K562 (cell line): ENCODE results near the gene MTHFR. TPM values are rescaled to one million over a fixed set of nuclear protein-coding genes. Genes with fewer than 3 reads are reported as not detected.
A peak's percentile ranks its signal among the peaks of the same experiment; 100 is the strongest.

Experiments used
- BRD4 ChIP-seq: fragments of 200-600 bp; sonication (generic); IDR thresholded peaks from 2 replicates; pipeline ENCODE4 v1.6.1; 2017; ENCODE audit warnings: inconsistent platforms
- CBX5 ChIP-seq: IDR thresholded peaks from 2 replicates; pipeline ENCODE4 v1.6.1; 2014; ENCODE audit warnings: low read depth, borderline replicate concordance
- DDX20 ChIP-seq: fragments of 450-650 bp; IDR thresholded peaks from 2 replicates; pipeline ENCODE4 v1.6.1; 2016; ENCODE audit warnings: missing genetic modification characterization, low read depth, mild to moderate bottlenecking, missing compliant biosample characterization, moderate library complexity
- DPF2 ChIP-seq: fragments of 450-650 bp; IDR thresholded peaks from 2 replicates; pipeline ENCODE4 v1.6.1; 2016
- ERF ChIP-seq: fragments of 450-650 bp; formaldehyde crosslinking; IDR thresholded peaks from 2 replicates; pipeline ENCODE4 v1.4.0; 2020; ENCODE audit warnings: mild to moderate bottlenecking, mixed read lengths
- ESRRB ChIP-seq: fragments of 250-450 bp; sonication (Bioruptor Pico); IDR thresholded peaks from 2 replicates; pipeline ENCODE4 v1.5.0; 2020; ENCODE audit warnings: mild to moderate bottlenecking, moderate library complexity, borderline replicate concordance
- ILF3 ChIP-seq: fragments of 450-650 bp; IDR thresholded peaks from 2 replicates; pipeline ENCODE4 v1.6.1; 2018; ENCODE audit warnings: antibody characterized with exemption, mild to moderate bottlenecking, moderate library complexity, borderline replicate concordance
- KHSRP ChIP-seq: fragments of 450-650 bp; IDR thresholded peaks from 2 replicates; pipeline ENCODE4 v1.6.1; 2017
- PHB ChIP-seq: fragments of 250-450 bp; sonication (Bioruptor Pico); IDR thresholded peaks from 2 replicates; pipeline ENCODE4 v1.5.0; 2021
- RBM22 ChIP-seq: fragments of 200-400 bp; formaldehyde crosslinking; IDR thresholded peaks from 2 replicates; pipeline ENCODE4 v1.6.1; 2018; ENCODE audit warnings: low read length, low read depth; ENCODE audit not compliant: poor library complexity, severe bottlenecking
- SMAD4 ChIP-seq: fragments of 250-450 bp; sonication (Bioruptor Pico); conservative IDR thresholded peaks from 2 replicates; pipeline ENCODE4 v1.8.0; 2021; ENCODE audit warnings: inconsistent platforms, mild to moderate bottlenecking, moderate library complexity
- SMARCA4 ChIP-seq: fragments of 450-650 bp; IDR thresholded peaks from 2 replicates; pipeline ENCODE4 v1.6.1; 2016
- SPI1 ChIP-seq: IDR thresholded peaks from 2 replicates; pipeline ENCODE4 v1.6.1; 2011; ENCODE audit warnings: low read depth, low read length, control low read depth, borderline replicate concordance
- ZFP30 ChIP-seq: fragments of 250-450 bp; sonication (Bioruptor Pico); IDR thresholded peaks from 2 replicates; pipeline ENCODE4 v1.8.0; 2022; ENCODE audit warnings: moderate library complexity, mild to moderate bottlenecking, inconsistent platforms, borderline replicate concordance
- ZKSCAN3 ChIP-seq: fragments of 250-450 bp; sonication (Bioruptor Pico); IDR thresholded peaks from 2 replicates; pipeline ENCODE4 v1.4.0; 2020
- ZNF224 ChIP-seq: sonication (generic); formaldehyde crosslinking; IDR thresholded peaks from 2 replicates; pipeline ENCODE4 v1.8.0; 2022; ENCODE audit warnings: mild to moderate bottlenecking, missing genetic modification reagents
- polyA plus RNA-seq, 8 experiments: library from polyadenylated mRNA; depleted of rRNA in 4 of 8; stranded (reverse) in 5 of 8; unstranded in 3 of 8; fragments of >200 nt; fragmentation: Nextera tagmentation in 2 of 8; fragmentation: Illumina TruSeq in 1 of 8; extraction: Ambion mirVana in 2 of 8; extraction: Trizol in 1 of 8; gene quantifications; 2 replicates each; pipeline versions ENCODE4 v1.2.1 to v1.2.3, GENCODE V29; 2011 to 2014; ENCODE audit warnings: inconsistent platforms in 1 of 8, missing spikeins in 1 of 8
- total RNA-seq, 7 experiments: library from RNA; depleted of rRNA in 6 of 7; stranded (reverse); fragments of >200 nt in 6 of 7; fragmentation: Illumina TruSeq in 2 of 7; extraction: Trizol in 2 of 7; gene quantifications; 2 replicates each; pipeline versions ENCODE4 v1.2.1 to v1.2.3, GENCODE V29; 2011 to 2021; ENCODE audit warnings: low replicate concordance in 1 of 7
- TF ChIP-seq, protein P1 (sequence below), 2 experiments: IDR thresholded peaks; 2 replicates each; pipeline ENCODE4 v1.6.1; 2012; ENCODE audit warnings: improper control_type of control experiment in 2 of 2, low read depth in 2 of 2, low read length in 2 of 2, borderline replicate concordance in 1 of 2
- TF ChIP-seq, protein P2 (sequence below), 2 experiments: fragments of 450-650 bp; formaldehyde crosslinking in 1 of 2; IDR thresholded peaks; 2 replicates each; pipeline versions ENCODE4 v1.4.0 to v1.6.1; 2014 to 2020; ENCODE audit warnings: mild to moderate bottlenecking in 2 of 2, borderline replicate concordance in 1 of 2, low read depth in 1 of 2

MTHFR gene
- total and polyA plus RNA-seq, 9 of the 15 experiments (the other 6 are each of a cell fraction or from before 2014, with no cell fraction given) = 5.0 to 104 (median 62.6) TPM

DNA sequence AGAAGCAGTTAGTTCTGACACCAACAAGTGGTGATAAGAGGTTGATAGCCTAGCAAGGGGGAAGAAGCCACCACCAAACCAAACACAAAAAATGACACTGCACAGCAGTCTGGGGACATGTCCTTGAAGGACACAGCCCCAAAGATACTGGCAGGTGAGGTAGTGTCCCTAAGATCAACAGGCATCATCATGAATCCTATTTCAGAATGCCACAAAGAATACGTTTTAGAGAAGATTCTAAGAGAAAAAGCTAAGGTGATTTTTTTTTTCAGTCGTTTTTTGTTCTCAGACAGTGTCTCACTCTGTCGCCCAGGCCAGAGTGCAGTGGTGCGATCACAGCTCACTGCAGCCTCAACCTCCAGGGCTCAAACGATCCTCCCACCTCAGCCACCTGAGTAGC is 19.6 kb downstream of the MTHFR start (continued):
- TF ChIP-seq SPI1 (no peak), KHSRP (no peak), ZNF224 (CRISPR knock-in tag) (no peak), SMARCA4 (peak; percentile 36; the same call in 1 of the 2 replicates), DDX20 (no peak), DPF2 (peak; percentile 47; the same call in 1 of the 2 replicates), CBX5 (no peak), SMAD4 (peak; percentile 52; the same call in 1 of the 2 replicates), BRD4 (no peak), PHB (0 out of 2 replicates have a peak, but pooled peaks have one; percentile 43), ILF3 (0 out of 2 replicates have a peak, but pooled peaks have one; percentile 26), ZKSCAN3 (no peak), ERF (CRISPR knock-in tag) (peak; percentile 32; the same call in 1 of the 2 replicates), ESRRB (CRISPR knock-in tag) (0 out of 2 replicates have a peak, but pooled peaks have one; percentile 9), ZFP30 (no peak), RBM22 (no peak)
- TF ChIP-seq, protein P1, sequence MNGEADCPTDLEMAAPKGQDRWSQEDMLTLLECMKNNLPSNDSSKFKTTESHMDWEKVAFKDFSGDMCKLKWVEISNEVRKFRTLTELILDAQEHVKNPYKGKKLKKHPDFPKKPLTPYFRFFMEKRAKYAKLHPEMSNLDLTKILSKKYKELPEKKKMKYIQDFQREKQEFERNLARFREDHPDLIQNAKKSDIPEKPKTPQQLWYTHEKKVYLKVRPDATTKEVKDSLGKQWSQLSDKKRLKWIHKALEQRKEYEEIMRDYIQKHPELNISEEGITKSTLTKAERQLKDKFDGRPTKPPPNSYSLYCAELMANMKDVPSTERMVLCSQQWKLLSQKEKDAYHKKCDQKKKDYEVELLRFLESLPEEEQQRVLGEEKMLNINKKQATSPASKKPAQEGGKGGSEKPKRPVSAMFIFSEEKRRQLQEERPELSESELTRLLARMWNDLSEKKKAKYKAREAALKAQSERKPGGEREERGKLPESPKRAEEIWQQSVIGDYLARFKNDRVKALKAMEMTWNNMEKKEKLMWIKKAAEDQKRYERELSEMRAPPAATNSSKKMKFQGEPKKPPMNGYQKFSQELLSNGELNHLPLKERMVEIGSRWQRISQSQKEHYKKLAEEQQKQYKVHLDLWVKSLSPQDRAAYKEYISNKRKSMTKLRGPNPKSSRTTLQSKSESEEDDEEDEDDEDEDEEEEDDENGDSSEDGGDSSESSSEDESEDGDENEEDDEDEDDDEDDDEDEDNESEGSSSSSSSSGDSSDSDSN (IDR thresholded peaks at IDR 0.05; ENCODE audit: borderline replicate concordance in 1 of 2, low read depth in 2 of 2, low read length in 2 of 2) = 0 out of 4 replicates have a peak, but pooled peaks of 1 of the 2 experiments have one; percentile 31
- TF ChIP-seq, protein P2, sequence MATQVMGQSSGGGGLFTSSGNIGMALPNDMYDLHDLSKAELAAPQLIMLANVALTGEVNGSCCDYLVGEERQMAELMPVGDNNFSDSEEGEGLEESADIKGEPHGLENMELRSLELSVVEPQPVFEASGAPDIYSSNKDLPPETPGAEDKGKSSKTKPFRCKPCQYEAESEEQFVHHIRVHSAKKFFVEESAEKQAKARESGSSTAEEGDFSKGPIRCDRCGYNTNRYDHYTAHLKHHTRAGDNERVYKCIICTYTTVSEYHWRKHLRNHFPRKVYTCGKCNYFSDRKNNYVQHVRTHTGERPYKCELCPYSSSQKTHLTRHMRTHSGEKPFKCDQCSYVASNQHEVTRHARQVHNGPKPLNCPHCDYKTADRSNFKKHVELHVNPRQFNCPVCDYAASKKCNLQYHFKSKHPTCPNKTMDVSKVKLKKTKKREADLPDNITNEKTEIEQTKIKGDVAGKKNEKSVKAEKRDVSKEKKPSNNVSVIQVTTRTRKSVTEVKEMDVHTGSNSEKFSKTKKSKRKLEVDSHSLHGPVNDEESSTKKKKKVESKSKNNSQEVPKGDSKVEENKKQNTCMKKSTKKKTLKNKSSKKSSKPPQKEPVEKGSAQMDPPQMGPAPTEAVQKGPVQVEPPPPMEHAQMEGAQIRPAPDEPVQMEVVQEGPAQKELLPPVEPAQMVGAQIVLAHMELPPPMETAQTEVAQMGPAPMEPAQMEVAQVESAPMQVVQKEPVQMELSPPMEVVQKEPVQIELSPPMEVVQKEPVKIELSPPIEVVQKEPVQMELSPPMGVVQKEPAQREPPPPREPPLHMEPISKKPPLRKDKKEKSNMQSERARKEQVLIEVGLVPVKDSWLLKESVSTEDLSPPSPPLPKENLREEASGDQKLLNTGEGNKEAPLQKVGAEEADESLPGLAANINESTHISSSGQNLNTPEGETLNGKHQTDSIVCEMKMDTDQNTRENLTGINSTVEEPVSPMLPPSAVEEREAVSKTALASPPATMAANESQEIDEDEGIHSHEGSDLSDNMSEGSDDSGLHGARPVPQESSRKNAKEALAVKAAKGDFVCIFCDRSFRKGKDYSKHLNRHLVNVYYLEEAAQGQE (IDR thresholded peaks at IDR 0.05; ENCODE audit: borderline replicate concordance) = no peak
- TF ChIP-seq, protein P2 (CRISPR knock-in tag; IDR thresholded peaks at IDR 0.05; ENCODE audit: low read depth) = no peak
